Trophoblast cell (in vitro differentiated cells and primary cell): ENCODE data around the gene GNB2.

ENCODE experiments used
- DNase-seq, 2 donors: peaks; one replicate each; pipeline ENCODE4 v3.0.0-alpha.2; 2016
- H2AFZ ChIP-seq: 2 replicates; pipeline ENCODE4 v1.6.1; 2013; ENCODE audit warnings: low read length, moderate library complexity, mild to moderate bottlenecking; ENCODE audit not compliant: insufficient read depth, poor library complexity
- H2AK5ac ChIP-seq: 2 replicates; pipeline ENCODE4 v1.6.1; 2013; ENCODE audit warnings: mild to moderate bottlenecking, low read length
- H2BK120ac ChIP-seq: 2 replicates; pipeline ENCODE4 v1.6.1; 2013; ENCODE audit warnings: low read length, mild to moderate bottlenecking, moderate library complexity; ENCODE audit not compliant: insufficient read depth, poor library complexity
- H2BK12ac ChIP-seq: 2 replicates; pipeline ENCODE4 v1.6.1; 2013; ENCODE audit warnings: mild to moderate bottlenecking, low read length, moderate library complexity
- H2BK5ac ChIP-seq: 2 replicates; pipeline ENCODE4 v1.6.1; 2013; ENCODE audit warnings: low read length, low read depth, moderate library complexity, mild to moderate bottlenecking; ENCODE audit not compliant: poor library complexity
- H3K14ac ChIP-seq: 2 replicates; pipeline ENCODE4 v1.6.1; 2013; ENCODE audit warnings: mild to moderate bottlenecking, low read length
- H3K18ac ChIP-seq: 2 replicates; pipeline ENCODE4 v1.6.1; 2013; ENCODE audit warnings: mild to moderate bottlenecking, low read length
- H3K23ac ChIP-seq: 2 replicates; pipeline ENCODE4 v1.6.1; 2013; ENCODE audit warnings: low read length
- H3K27ac ChIP-seq: 2 replicates; pipeline ENCODE4 v1.5.1; 2013; ENCODE audit warnings: low read depth, mild to moderate bottlenecking, inconsistent platforms, low read length, moderate library complexity
- H3K27me3 ChIP-seq: 2 replicates; pipeline ENCODE4 v1.6.1; 2013; ENCODE audit warnings: inconsistent platforms, mild to moderate bottlenecking, low read length, moderate library complexity; ENCODE audit not compliant: insufficient read depth
- H3K36me3 ChIP-seq, 2 experiments: 1 replicate in 1 of 2; 2 replicates in 1 of 2; pipeline ENCODE4 v1.6.1; 2013; ENCODE audit warnings: low read length in 2 of 2, mild to moderate bottlenecking in 2 of 2, moderate library complexity in 1 of 2; ENCODE audit not compliant: insufficient read depth in 2 of 2, control insufficient read depth in 1 of 2
- H3K4ac ChIP-seq: 2 replicates; pipeline ENCODE4 v1.6.1; 2013; ENCODE audit warnings: low read depth, mild to moderate bottlenecking, low read length, moderate library complexity
- H3K4me1 ChIP-seq, 2 experiments: 1 replicate in 1 of 2; 2 replicates in 1 of 2; pipeline ENCODE4 v1.6.1; 2013; ENCODE audit warnings: low read length in 2 of 2, mild to moderate bottlenecking in 2 of 2, moderate library complexity in 1 of 2; ENCODE audit not compliant: insufficient read depth in 2 of 2, control insufficient read depth in 1 of 2
- H3K4me2 ChIP-seq: 2 replicates; pipeline ENCODE4 v1.6.1; 2013; ENCODE audit warnings: inconsistent platforms, mild to moderate bottlenecking, low read length, moderate library complexity
- H3K4me3 ChIP-seq: 2 replicates; pipeline ENCODE4 v1.5.1; 2013; ENCODE audit warnings: mild to moderate bottlenecking, low read depth, low read length, inconsistent platforms
- H3K79me1 ChIP-seq: one replicate; pipeline ENCODE4 v1.6.1; 2013; ENCODE audit warnings: low read length
- H3K79me2 ChIP-seq: 2 replicates; pipeline ENCODE4 v1.6.1; 2013; ENCODE audit warnings: low read length, mild to moderate bottlenecking; ENCODE audit not compliant: control insufficient read depth, insufficient read depth, poor library complexity
- H3K9ac ChIP-seq: 2 replicates; pipeline ENCODE4 v1.6.1; 2013; ENCODE audit warnings: mild to moderate bottlenecking, low read length
- H3K9me3 ChIP-seq: 2 replicates; pipeline ENCODE4 v1.6.1; 2013; ENCODE audit warnings: low read depth, mild to moderate bottlenecking, control low read depth, inconsistent platforms, low read length; ENCODE audit not compliant: insufficient read depth
- H4K12ac ChIP-seq: 2 replicates; pipeline ENCODE4 v1.6.1; 2013; ENCODE audit warnings: low read depth, mild to moderate bottlenecking, low read length, moderate library complexity
- H4K8ac ChIP-seq: 2 replicates; pipeline ENCODE4 v1.6.1; 2013; ENCODE audit warnings: low read depth, mild to moderate bottlenecking, low read length, moderate library complexity
- H4K91ac ChIP-seq: one replicate; pipeline ENCODE4 v1.6.1; 2013; ENCODE audit warnings: low read depth, mild to moderate bottlenecking, low read length, moderate library complexity
- WGBS: extraction: QIAGEN DNeasy Blood & Tissue Kit; methylation state at CpG from one replicate; pipeline ENCODE4 v1.1.7; 2013; ENCODE audit warnings: missing lambda C conversion rate; ENCODE audit not compliant: insufficient read length, insufficient coverage; ENCODE audit errors: extremely low coverage; 5-methylcytosine and 5-hydroxymethylcytosine counted together

Gene GNB2

GRCh38 chr7:100639995-100640516 lies 33.5 kb upstream of the GNB2 start:
- Histone ChIP-seq H3K27me3 (no peaks in the 10 kb centered on the region), H3K14ac (no peak overlapping the region), H3K79me1 (no peaks in the 10 kb centered on the region), H3K9ac (no peak overlapping the region), H3K4me2 (no peak overlapping the region), H3K4ac (no peak overlapping the region), H3K23ac (no peak overlapping the region), H2AFZ (no peak overlapping the region), H3K4me1 (no peaks in the 10 kb centered on the region), H3K18ac (no peak overlapping the region), H3K36me3 (no peaks in the 10 kb centered on the region), H2BK5ac (no peak overlapping the region), H3K79me2 (no peaks in the 10 kb centered on the region), H2AK5ac (no peak overlapping the region), H3K9me3 (no peaks in the 10 kb centered on the region), H4K91ac (no peak overlapping the region), H3K4me3 (no peak overlapping the region), H3K27ac (no peak overlapping the region), H2BK120ac (no peak overlapping the region), H4K8ac (no peak overlapping the region), H4K12ac (no peak overlapping the region), H2BK12ac (no peak overlapping the region)
- no CpG with 5 or more reads among the region's 17 CpGs for whole genome bisulfite sequencing
- no peak for DNase-seq

DNA sequence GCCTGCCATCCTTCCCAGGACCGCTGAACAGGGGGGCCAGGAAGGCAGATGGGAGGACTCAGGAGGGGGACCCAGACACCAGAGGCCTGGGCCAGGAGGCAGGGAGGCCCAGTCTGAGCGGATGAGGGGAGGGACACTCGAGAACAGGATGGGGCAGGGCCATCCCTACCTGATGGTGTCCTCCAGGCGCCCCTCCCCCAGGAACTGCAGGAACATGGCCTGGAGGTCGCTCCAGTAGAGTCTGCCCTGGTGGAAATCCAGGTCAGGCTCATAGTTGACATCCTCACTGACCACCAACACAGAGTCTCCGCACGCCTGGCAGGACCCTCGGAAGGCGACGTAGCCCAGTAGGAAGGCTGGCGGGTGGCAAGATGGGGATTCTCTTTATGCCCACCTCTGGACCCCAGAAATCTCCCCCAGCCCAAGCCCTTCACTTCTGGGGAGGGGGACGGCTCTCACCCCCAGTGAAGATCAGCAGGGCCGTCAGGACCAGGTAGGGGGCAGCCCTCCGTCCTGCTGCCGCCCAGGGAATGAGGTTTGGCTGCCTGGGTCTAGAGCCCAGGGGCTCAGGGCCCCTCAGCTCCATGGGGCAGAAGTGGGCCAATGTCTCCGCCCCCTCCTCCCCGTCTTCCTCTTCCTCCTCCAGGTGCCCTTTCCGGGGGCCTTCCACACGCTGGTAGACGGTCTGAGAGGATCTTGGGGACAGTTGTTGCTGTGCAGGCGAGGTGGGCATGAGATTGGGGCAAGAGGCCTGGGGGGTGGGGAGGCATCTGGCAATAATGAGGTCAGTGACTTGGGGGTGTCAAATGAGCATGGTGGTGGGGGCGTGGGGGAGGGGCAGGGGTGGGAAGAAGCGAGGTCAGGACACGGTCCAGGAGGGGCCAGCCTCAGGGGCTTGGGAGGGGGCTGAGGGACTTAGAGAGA lies 32.8 kb upstream of the GNB2 start:
- Histone ChIP-seq H3K18ac (no peak overlapping the region), H3K4me1 (no peaks in the 10 kb centered on the region), H3K4ac (no peak overlapping the region), H2BK120ac (no peak overlapping the region), H3K27ac (no peak overlapping the region), H4K8ac (no peak overlapping the region), H2AFZ (no peak overlapping the region), H3K9me3 (no peaks in the 10 kb centered on the region), H3K9ac (no peak overlapping the region), H3K4me2 (no peak overlapping the region), H3K23ac (no peak overlapping the region), H2AK5ac (no peak overlapping the region), H3K79me2 (no peaks in the 10 kb centered on the region), H3K4me3 (no peak overlapping the region), H4K91ac (no peak overlapping the region), H4K12ac (no peak overlapping the region), H3K36me3 (no peaks in the 10 kb centered on the region), H3K27me3 (no peaks in the 10 kb centered on the region), H2BK5ac (no peak overlapping the region), H3K79me1 (no peaks in the 10 kb centered on the region), H3K14ac (no peak overlapping the region), H2BK12ac (no peak overlapping the region)
- WGBS, result no CpG with 5 or more reads among the region's 24 CpGs
- DNase-seq, result no peak

GRCh38 chr7:100641463-100641859 lies 32.1 kb upstream of the GNB2 start, which contains the start of gene TFR2:
TSS of gene TFR2 (minus strand) at chr7:100641552. CDS start at chr7:100641509, 43 bp downstream.
- no peaks in the 10 kb centered on the region for H3K79me1 ChIP-seq
- no peak within 1 kb of the TSS for H3K9ac ChIP-seq
- H3K14ac ChIP-seq, result no peak within 1 kb of the TSS
- H3K27ac ChIP-seq, result no peak within 1 kb of the TSS
- no peak within 1 kb of the TSS for H2AFZ ChIP-seq
- H3K4me1 ChIP-seq, result no peaks in the 10 kb centered on the region
- no peak within 1 kb of the TSS for H3K23ac ChIP-seq
- H3K9me3 ChIP-seq, result no peaks in the 10 kb centered on the region
- no peak within 1 kb of the TSS for H4K12ac ChIP-seq
- H4K91ac ChIP-seq, result no peak within 1 kb of the TSS
- no peak within 1 kb of the TSS for H2BK120ac ChIP-seq
- H3K4ac ChIP-seq, result no peak within 1 kb of the TSS
- no peaks in the 10 kb centered on the region for H3K27me3 ChIP-seq
- no peak within 1 kb of the TSS for H3K4me2 ChIP-seq
- no peak within 1 kb of the TSS for H3K18ac ChIP-seq
- no peak within 1 kb of the TSS for H2AK5ac ChIP-seq
- H3K4me3 ChIP-seq, result no peak within 1 kb of the TSS
- no peak within 1 kb of the TSS for H2BK12ac ChIP-seq
- H4K8ac ChIP-seq, result no peak within 1 kb of the TSS
- H3K79me2 ChIP-seq, result no peaks in the 10 kb centered on the region
- H2BK5ac ChIP-seq, result no peak within 1 kb of the TSS
- DNase-seq, result no peak
- no peaks in the 10 kb centered on the region for H3K36me3 ChIP-seq
- no CpG with 5 or more reads among the region's 10 CpGs for WGBS

- Histone ChIP-seq H3K27ac (no peak overlapping the region), H4K91ac (no peak overlapping the region), H3K4me3 (no peak overlapping the region), H2BK12ac (no peak overlapping the region), H3K4me2 (no peak overlapping the region), H2BK120ac (no peak overlapping the region), H4K8ac (no peak overlapping the region), H3K14ac (no peak overlapping the region), H2AFZ (no peak overlapping the region), H4K12ac (no peak overlapping the region), H2AK5ac (no peak overlapping the region), H3K9ac (no peak overlapping the region), H3K23ac (no peak overlapping the region), H3K9me3 (no peaks in the 10 kb centered on the region), H2BK5ac (no peak overlapping the region), H3K4ac (no peak overlapping the region), H3K79me1 (no peaks in the 10 kb centered on the region), H3K79me2 (no peaks in the 10 kb centered on the region), H3K27me3 (no peaks in the 10 kb centered on the region), H3K4me1 (no peaks in the 10 kb centered on the region), H3K18ac (no peak overlapping the region), H3K36me3 (no peaks in the 10 kb centered on the region)
- WGBS, result no CpG with 5 or more reads among the region's 10 CpGs
- DNase-seq, result no peak
These were observed 31.5 kb upstream of the GNB2 start for GRCh38 chr7:100641860-100642533.
